HepG2 (cell line): ENCODE results near the gene SPINK9. TPM values are rescaled to one million over a fixed set of nuclear protein-coding genes. Genes with fewer than 3 reads are reported as not detected.
A peak's percentile ranks its signal among the peaks of the same experiment; 100 is the strongest.

Experiments used
- ASH2L ChIP-seq: fragments of 300-600, 200-600 bp; sonication (generic); IDR thresholded peaks from 2 replicates; pipeline ENCODE4 v1.7.0; 2017; ENCODE audit warnings: low read depth, mild to moderate bottlenecking, moderate library complexity, mixed read lengths, low read length; ENCODE audit not compliant: insufficient read length
- ATF1 ChIP-seq: IDR thresholded peaks from 2 replicates; pipeline ENCODE4 v1.6.1; 2016; ENCODE audit warnings: mild to moderate bottlenecking, control low read depth
- ATF3 ChIP-seq: sonication (generic); formaldehyde crosslinking; IDR thresholded peaks from 2 replicates; pipeline ENCODE4 v1.4.0; 2020; ENCODE audit warnings: missing genetic modification reagents
- CBX1 ChIP-seq: IDR thresholded peaks from one replicate; pipeline ENCODE4 v1.6.1; 2016; ENCODE audit warnings: antibody characterized with exemption, low read depth
- FOXC1 ChIP-seq: sonication (generic); formaldehyde crosslinking; IDR thresholded peaks from 2 replicates; pipeline ENCODE4 v1.8.0; 2022; ENCODE audit warnings: mild to moderate bottlenecking, missing genetic modification reagents, borderline replicate concordance
- MED1 ChIP-seq: sonication (generic); formaldehyde crosslinking; IDR thresholded peaks from 2 replicates; pipeline ENCODE4 v1.4.0; 2020; ENCODE audit warnings: missing genetic modification reagents
- NAIF1 ChIP-seq: sonication (generic); formaldehyde crosslinking; IDR thresholded peaks from 2 replicates; pipeline ENCODE4 v1.5.0; 2020; ENCODE audit warnings: mild to moderate bottlenecking, missing genetic modification reagents, borderline replicate concordance
- POGK ChIP-seq: sonication (generic); formaldehyde crosslinking; conservative IDR thresholded peaks from 2 replicates; pipeline ENCODE4 v1.8.0; 2022; ENCODE audit warnings: mild to moderate bottlenecking, moderate library complexity, missing genetic modification reagents
- SIN3A ChIP-seq: IDR thresholded peaks from 2 replicates; pipeline ENCODE4 v1.6.1; 2011; ENCODE audit warnings: low read depth, mild to moderate bottlenecking, control low read depth, low read length, borderline replicate concordance
- SP140L ChIP-seq: sonication (generic); formaldehyde crosslinking; IDR thresholded peaks from 2 replicates; pipeline ENCODE4 v1.4.0; 2020; ENCODE audit warnings: missing genetic modification reagents, borderline replicate concordance
- TBX3 ChIP-seq: fragments of 450-650 bp; IDR thresholded peaks from 2 replicates; pipeline ENCODE4 v1.6.1; 2017; ENCODE audit warnings: antibody characterized with exemption, mild to moderate bottlenecking, inconsistent platforms, borderline replicate concordance
- TEF ChIP-seq: sonication (generic); formaldehyde crosslinking; IDR thresholded peaks from 2 replicates; pipeline ENCODE4 v1.5.0; 2020; ENCODE audit warnings: missing genetic modification reagents
- TGIF2 ChIP-seq: IDR thresholded peaks from 2 replicates; pipeline ENCODE4 v1.6.1; 2016; ENCODE audit warnings: control low read depth, missing compliant biosample characterization
- ZBTB8A ChIP-seq: sonication (generic); formaldehyde crosslinking; IDR thresholded peaks from 2 replicates; pipeline ENCODE4 v1.4.0; 2020; ENCODE audit warnings: mild to moderate bottlenecking, low read depth, missing genetic modification reagents, borderline replicate concordance
- ZFP1 ChIP-seq: IDR thresholded peaks from 2 replicates; pipeline ENCODE4 v1.6.1; 2016
- ZFP90 ChIP-seq: sonication (generic); formaldehyde crosslinking; IDR thresholded peaks from 2 replicates; pipeline ENCODE4 v1.8.0; 2022; ENCODE audit warnings: missing genetic modification reagents, mild to moderate bottlenecking, inconsistent platforms, borderline replicate concordance
- ZNF138 ChIP-seq: sonication (generic); formaldehyde crosslinking; IDR thresholded peaks from 2 replicates; pipeline ENCODE4 v1.5.0; 2020; ENCODE audit warnings: mild to moderate bottlenecking, low read depth, missing genetic modification reagents
- ZNF382 ChIP-seq: sonication (generic); formaldehyde crosslinking; IDR thresholded peaks from 2 replicates; pipeline ENCODE4 v1.5.0; 2020; ENCODE audit warnings: missing genetic modification reagents, mild to moderate bottlenecking, borderline replicate concordance
- ZNF441 ChIP-seq: sonication (generic); formaldehyde crosslinking; IDR thresholded peaks from 2 replicates; pipeline ENCODE4 v1.7.0; 2021; ENCODE audit warnings: missing genetic modification reagents, borderline replicate concordance
- ZNF543 ChIP-seq: sonication (generic); formaldehyde crosslinking; IDR thresholded peaks from 2 replicates; pipeline ENCODE4 v1.4.0; 2020; ENCODE audit warnings: mild to moderate bottlenecking, missing genetic modification reagents
- ZNF558 ChIP-seq: sonication (generic); formaldehyde crosslinking; IDR thresholded peaks from 2 replicates; pipeline ENCODE4 v1.9.0; 2022; ENCODE audit warnings: mild to moderate bottlenecking, missing genetic modification reagents, borderline replicate concordance
- ZNF597 ChIP-seq: sonication (generic); formaldehyde crosslinking; IDR thresholded peaks from 2 replicates; pipeline ENCODE4 v1.5.0; 2020; ENCODE audit warnings: missing genetic modification reagents
- ZNF607 ChIP-seq: sonication (generic); formaldehyde crosslinking; IDR thresholded peaks from 2 replicates; pipeline ENCODE4 v1.5.1; 2020; ENCODE audit warnings: missing genetic modification reagents, mild to moderate bottlenecking, borderline replicate concordance
- ZSCAN5A ChIP-seq: sonication (generic); formaldehyde crosslinking; IDR thresholded peaks from 2 replicates; pipeline ENCODE4 v1.8.0; 2022; ENCODE audit warnings: mild to moderate bottlenecking, missing genetic modification reagents, borderline replicate concordance
- polyA plus RNA-seq, 8 experiments: library from polyadenylated mRNA; depleted of rRNA in 3 of 8; stranded (reverse) in 7 of 8; unstranded in 1 of 8; fragments of >200 nt; fragmentation: Illumina TruSeq in 4 of 8; extraction: Trizol in 4 of 8; gene quantifications; 2 replicates each; pipeline versions ENCODE4 v1.2.1 to v1.2.3, GENCODE V29; 2011 to 2016; ENCODE audit warnings: low read depth in 4 of 8, missing spikeins in 1 of 8, mixed read lengths in 1 of 8; ENCODE audit not compliant: insufficient read depth in 1 of 8
- total RNA-seq, 5 experiments: library from RNA; depleted of rRNA; stranded (reverse); fragments of >200 nt; fragmentation: Illumina TruSeq; extraction: Trizol; gene quantifications; 2 replicates each; pipeline ENCODE4 v1.2.3, GENCODE V29; 2016; ENCODE audit warnings: low read depth in 1 of 5

SPINK9 gene
- total and polyA plus RNA-seq, 2 of the 13 experiments (the other 11 are each of a cell fraction or from before 2014, with no cell fraction given): not detected

- TF ChIP-seq ZNF607 (no peak; the same call in 1 of the 2 replicates), TEF (no peak), ZFP1 (CRISPR knock-in tag) (no peak; the same call in 1 of the 2 replicates), ATF3 (CRISPR knock-in tag) (peak; percentile 95), ZNF543 (CRISPR knock-in tag) (no peak; the same call in 1 of the 2 replicates), ZBTB8A (CRISPR knock-in tag) (no peak), FOXC1 (0 out of 2 replicates have a peak, but pooled peaks have one; percentile 44), TGIF2 (CRISPR knock-in tag) (peak; percentile 91), SP140L (0 out of 2 replicates have a peak, but pooled peaks have one; percentile 63), ZNF558 (CRISPR knock-in tag) (0 out of 2 replicates have a peak, but pooled peaks have one; percentile 76), ZNF382 (CRISPR knock-in tag) (no peak), ASH2L (peak; percentile 88), POGK (peak; percentile 90), ZSCAN5A (CRISPR knock-in tag) (peak; percentile 89; the same call in 1 of the 2 replicates), SIN3A (peak; percentile 85; the same call in 1 of the 2 replicates), ZFP90 (CRISPR knock-in tag) (no peak), MED1 (CRISPR knock-in tag) (peak; percentile 71; the same call in 1 of the 2 replicates), NAIF1 (peak; percentile 85; the same call in 1 of the 2 replicates), ZNF138 (0 out of 2 replicates have a peak, but pooled peaks have one; percentile 35), CBX1 (peak; percentile 52), ATF1 (CRISPR knock-in tag) (peak; percentile 84), TBX3 (peak; percentile 58; the same call in 1 of the 2 replicates), ZNF441 (CRISPR knock-in tag) (no peak; the same call in 1 of the 2 replicates), ZNF597 (CRISPR knock-in tag) (no peak)
Measured at GRCh38 chr5:148383564-148384379, 48.4 kb downstream of the SPINK9 start, which contains the start of gene FBXO38 (continued).
